GM12872 (cell line): ENCODE data around the gene CUL3.

Experiments used
- TF ChIP-seq, protein P1 (sequence below): IDR thresholded peaks from 3 replicates; pipeline ENCODE4 v1.5.1; 2011; ENCODE audit warnings: low read depth, mild to moderate bottlenecking, low read length, moderate library complexity; ENCODE audit not compliant: insufficient read depth

CUL3 gene

DNA sequence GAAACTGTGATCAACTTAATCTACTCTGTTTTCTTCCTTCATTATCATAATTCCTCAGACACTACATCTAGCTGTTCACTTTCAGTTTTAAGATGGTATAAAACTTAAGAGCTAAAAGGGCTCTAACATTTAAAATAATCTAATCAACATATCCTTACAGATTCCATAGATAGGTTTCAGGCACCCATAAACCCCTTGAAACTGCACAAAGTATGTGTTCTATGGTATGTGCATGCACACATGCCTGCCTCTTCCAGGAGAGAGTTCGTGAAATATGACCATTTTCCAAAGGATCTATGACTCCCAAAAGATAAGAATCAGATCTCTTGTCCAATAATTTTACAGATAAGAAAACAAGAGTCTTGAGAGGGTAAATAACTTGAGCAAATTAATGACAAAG, 59.4 kb downstream of the CUL3 start:
- TF ChIP-seq, protein P1, sequence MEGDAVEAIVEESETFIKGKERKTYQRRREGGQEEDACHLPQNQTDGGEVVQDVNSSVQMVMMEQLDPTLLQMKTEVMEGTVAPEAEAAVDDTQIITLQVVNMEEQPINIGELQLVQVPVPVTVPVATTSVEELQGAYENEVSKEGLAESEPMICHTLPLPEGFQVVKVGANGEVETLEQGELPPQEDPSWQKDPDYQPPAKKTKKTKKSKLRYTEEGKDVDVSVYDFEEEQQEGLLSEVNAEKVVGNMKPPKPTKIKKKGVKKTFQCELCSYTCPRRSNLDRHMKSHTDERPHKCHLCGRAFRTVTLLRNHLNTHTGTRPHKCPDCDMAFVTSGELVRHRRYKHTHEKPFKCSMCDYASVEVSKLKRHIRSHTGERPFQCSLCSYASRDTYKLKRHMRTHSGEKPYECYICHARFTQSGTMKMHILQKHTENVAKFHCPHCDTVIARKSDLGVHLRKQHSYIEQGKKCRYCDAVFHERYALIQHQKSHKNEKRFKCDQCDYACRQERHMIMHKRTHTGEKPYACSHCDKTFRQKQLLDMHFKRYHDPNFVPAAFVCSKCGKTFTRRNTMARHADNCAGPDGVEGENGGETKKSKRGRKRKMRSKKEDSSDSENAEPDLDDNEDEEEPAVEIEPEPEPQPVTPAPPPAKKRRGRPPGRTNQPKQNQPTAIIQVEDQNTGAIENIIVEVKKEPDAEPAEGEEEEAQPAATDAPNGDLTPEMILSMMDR: no peak

DNA sequence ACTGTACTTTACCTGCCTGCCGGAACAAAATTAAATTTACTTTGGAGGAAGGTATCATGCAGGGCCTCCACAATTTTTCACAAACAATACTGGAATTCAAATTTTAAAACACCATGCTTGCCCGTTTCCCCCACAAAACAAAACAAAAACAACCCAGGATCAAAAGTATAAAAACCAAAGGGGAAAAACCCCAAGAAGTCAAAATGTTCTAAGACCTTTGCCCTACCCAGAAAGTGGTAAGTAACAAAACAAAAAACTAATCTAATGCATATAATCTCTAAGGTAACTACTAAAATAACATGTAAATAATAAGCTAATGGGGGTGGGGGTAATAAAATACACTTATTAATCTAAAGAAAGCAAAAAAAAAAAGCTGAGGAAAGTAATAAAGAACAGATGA, 60.5 kb downstream of the CUL3 start:
- TF ChIP-seq, protein P1: no peak

DNA sequence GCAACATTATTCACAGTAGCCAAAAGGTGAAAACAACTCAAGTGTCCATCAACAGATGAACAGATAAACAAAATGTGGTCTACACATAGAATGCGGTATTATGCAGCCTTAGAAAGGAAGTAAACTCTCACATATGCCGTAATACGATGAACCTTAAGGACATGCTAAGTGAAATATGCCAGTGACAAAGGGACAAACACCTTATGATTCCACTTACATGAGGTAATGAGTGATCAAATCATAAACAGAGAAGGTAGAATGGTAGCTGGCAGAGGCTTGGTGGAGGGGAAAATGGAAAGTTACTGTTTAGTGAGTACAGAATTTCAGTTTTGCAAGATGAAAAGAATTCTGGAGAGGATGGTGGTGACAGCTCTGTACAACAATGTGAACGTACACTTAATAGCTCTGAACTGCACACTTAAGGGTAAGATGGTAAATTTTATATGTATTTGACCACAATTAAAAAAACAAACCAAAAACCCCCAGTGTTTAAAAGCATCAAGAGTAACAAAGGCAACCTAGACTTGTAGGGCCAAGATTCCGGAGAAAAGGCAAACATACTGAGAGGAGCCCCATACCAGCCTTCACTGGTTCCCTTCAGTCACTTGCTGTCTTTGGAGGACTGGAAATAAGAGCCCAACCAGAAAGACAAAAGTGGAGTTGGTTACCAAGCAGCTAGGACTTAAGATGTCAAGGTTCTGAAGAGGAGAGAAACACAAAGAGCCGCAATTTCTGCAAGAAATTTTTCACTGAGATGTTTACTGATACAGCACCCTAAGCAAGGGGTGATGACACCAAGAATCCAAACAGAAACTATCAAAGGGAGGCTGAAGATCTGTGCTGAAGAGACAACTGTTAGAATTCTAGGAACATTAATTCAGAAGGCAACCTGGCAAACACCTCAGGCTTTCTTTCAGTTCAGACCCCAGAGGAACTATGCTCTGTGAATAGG, 61.3 kb downstream of the CUL3 start:
- TF ChIP-seq, protein P1: no peak

DNA sequence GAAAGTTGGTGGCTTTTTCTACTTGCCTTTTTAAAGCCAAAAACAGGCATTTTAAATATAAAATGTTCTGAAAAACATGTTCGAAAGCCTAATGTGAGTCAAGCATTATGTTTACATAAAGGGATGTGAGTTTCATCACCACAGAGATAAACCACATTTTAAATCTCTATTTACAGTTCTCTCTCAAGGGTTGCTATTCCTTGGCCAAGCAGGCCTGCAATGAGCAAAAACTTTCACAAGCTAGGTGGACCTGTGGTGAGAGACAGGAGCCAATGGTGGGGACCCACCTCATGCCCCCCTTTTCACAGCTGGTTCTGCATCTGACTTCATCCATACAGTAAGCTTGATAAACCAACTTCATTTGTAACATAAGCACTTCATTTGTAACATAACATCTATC, 65.1 kb downstream of the CUL3 start:
- TF ChIP-seq, protein P1: no peak

DNA sequence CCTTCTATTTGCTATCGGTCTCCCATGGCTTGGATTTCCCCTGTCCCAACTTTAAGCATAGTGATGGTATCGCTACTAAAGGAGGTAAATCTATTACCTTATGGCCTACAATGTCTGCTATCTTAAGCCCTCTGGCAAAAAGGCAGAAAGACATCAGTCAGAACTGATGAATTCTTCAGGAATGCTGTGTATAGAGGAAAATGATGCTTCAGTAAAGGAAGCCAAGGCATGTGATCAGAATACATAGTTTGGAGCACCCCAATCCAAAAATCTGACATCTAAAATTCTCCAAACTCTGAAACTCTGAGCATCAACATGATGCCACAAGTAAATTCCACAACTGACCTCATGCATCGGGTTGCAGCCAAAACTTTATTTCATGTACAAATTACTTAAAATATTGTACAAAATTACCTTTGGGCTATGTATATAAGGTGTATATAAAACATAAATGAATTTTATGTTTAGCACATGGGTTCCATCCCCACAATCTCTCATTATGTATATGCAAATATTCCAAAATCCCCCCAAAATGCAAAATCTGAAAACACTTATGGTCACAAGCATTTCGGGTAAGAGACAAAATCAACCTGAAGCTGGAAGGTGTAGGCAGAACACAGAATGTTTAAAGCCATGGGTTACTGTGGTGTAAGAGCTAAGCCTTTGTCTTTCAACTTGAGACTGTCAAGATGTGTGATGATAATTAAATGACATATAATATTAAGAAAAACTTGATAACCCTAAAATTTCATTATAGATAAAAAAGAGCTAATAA, 66.2 kb downstream of the CUL3 start:
- TF ChIP-seq, protein P1: no peak

DNA sequence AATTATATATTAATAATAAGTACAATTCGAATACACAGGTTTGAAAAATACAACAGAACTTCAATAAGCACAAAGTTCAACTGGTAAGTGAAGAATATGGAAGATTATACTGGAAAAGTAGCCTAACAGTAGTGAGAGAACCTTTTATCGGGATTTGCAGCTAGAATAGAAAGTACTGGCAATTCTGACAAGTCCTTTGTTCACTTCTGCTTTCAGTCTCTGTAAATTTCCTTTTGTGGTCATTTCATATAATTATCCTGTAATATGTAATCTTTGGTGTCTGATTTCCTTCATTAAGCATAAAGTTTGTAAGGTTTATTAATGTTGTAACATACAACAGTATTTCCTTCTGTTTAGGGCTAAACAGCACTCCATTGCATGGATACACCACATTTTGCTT, 67.2 kb downstream of the CUL3 start:
- TF ChIP-seq, protein P1: no peak

DNA sequence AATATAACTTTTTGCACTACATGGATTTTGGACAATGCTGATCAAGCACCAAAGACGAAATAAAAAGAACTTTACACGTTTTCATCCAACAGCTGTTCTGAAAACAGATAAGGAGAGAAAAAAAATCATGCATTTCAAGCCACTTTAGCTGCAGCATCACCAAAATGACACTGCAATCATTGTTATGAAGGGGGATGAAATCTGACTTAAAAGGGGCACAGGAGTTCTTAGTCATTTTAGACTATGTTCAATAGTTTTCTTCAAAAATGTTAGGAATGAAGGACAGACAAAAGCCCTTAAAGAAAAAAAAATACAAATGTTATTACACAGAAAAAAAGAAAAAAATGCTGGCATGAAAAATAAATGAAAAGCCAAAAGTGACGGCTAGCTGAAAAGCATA, 71.2 kb downstream of the CUL3 start:
- TF ChIP-seq, protein P1: no peak
